Adrenal gland (tissue), 5 donors: ENCODE results near the gene RNU6-1.

Experiments
- POLR2A ChIP-seq, 2 donors: fragments of 450-650 bp; IDR thresholded peaks; one replicate each; pipeline ENCODE4 v1.6.1; 2017; ENCODE audit warnings: antibody characterized with exemption in 2 of 2, mild to moderate bottlenecking in 2 of 2, moderate library complexity in 1 of 2
- TF ChIP-seq, protein P1 (sequence below), 6 experiments: fragments of 450-650 bp in 4 of 6; fragments of 200-600 bp in 2 of 6; sonication (generic) in 1 of 6; IDR thresholded peaks; 1 replicate in 5 of 6; 2 replicates in 1 of 6; pipeline versions ENCODE4 v1.5.1 to v1.8.0; 2016 to 2021; ENCODE audit warnings: antibody characterized with exemption in 6 of 6, mild to moderate bottlenecking in 2 of 6, moderate library complexity in 1 of 6
- donor health status: DM: no; HTN: no; CAD: no.

DNA sequence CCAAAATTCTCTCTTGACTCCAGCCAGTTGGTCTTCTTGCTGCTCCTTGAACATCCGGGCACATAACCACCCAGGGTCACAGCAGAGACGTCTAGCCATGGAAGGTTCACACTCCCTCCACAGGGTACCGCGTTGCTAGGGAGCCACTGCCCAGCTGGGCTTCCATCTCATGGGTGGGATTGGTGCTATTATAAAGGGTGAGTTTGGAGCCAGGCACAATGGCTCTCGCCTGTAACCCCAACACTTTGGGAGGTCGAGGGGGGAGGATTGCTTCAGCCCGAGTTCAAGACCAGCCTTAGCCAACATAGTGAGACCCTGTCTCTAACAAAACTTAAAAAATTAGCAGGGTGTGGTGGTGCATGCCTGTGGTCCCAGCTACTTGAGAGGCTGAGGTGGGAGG is 32.0 kb downstream of the RNU6-1 start:
- TF ChIP-seq POLR2A (IDR thresholded peaks at IDR 0.05): no peak
- TF ChIP-seq, protein P1, sequence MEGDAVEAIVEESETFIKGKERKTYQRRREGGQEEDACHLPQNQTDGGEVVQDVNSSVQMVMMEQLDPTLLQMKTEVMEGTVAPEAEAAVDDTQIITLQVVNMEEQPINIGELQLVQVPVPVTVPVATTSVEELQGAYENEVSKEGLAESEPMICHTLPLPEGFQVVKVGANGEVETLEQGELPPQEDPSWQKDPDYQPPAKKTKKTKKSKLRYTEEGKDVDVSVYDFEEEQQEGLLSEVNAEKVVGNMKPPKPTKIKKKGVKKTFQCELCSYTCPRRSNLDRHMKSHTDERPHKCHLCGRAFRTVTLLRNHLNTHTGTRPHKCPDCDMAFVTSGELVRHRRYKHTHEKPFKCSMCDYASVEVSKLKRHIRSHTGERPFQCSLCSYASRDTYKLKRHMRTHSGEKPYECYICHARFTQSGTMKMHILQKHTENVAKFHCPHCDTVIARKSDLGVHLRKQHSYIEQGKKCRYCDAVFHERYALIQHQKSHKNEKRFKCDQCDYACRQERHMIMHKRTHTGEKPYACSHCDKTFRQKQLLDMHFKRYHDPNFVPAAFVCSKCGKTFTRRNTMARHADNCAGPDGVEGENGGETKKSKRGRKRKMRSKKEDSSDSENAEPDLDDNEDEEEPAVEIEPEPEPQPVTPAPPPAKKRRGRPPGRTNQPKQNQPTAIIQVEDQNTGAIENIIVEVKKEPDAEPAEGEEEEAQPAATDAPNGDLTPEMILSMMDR (IDR thresholded peaks at IDR 0.05): no peak
